GM13976 (cell line): Measurements from ENCODE around the gene RNF214.
"Not testable (repeated sequence)": the region's sequence is repeated elsewhere in the genome, so short reads cannot be mapped to it uniquely, and the experiment has no call there.

ENCODE experiments used
- DNase-seq: peaks from one replicate; pipeline ENCODE4 v3.0.0; 2012; ENCODE audit warnings: low spot score
- in situ Hi-C: fragments of 300-500 bp; cut with MboI; formaldehyde crosslinking; loops from one replicate; pipeline ENCODE4 v1.12.0; 2022; ENCODE audit warnings: low sequenced_read_pairs, mixed read lengths, inconsistent platforms; ENCODE audit not compliant: unreplicated experiment
- TF ChIP-seq, protein P1 (sequence below): IDR thresholded peaks from 2 replicates; pipeline ENCODE4 v1.5.1; 2012; ENCODE audit warnings: borderline replicate concordance, mild to moderate bottlenecking; ENCODE audit not compliant: insufficient read depth; ENCODE audit errors: extremely low read depth, missing control alignments, control extremely low read depth

The RNF214 gene

DNA sequence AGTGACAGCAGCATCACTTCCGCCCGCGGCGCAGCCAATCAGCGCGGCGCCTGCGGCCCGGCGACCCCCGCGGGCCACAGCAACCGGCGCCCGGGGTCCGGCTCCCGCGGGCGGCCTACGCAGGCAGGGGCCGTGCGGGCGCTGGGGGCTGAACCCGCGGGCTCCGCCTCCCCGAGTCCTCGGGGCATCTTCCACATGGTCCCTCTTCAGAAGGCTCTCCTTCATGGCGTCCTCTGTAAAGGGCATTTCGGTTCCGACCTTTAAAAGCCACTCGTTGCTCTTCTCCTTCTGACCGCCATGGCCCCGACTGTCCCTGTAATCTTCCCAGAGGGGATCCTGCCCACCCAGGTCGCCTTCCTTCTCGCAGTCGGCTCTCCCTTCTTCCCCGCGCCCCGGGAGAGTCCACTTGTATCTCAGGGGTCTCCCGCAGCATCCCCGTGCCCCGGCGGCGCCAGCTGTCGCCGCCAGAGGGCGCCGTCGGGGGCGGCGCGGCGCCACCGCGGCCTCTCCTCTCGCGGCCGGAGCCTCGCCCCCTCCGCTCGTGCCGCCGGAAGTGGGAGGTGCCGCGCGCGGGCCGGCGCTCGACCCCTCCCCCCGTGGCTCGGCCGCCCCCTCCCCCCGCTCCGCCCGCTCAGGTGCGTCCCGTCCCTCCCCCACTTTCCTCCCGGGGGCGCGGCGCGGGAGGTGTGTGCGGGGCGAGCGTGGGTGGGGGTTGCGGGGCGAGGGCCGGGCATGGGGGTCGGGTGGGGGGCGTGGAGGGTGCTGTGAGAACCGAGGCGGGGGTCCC, at the start of gene RNF214:
Gene RNF214, plus strand, starts transcription at position 580 of the 787 bp plus-strand sequence. CDS start 1,602 bp downstream, outside the sequence.
- TF ChIP-seq, protein P1, sequence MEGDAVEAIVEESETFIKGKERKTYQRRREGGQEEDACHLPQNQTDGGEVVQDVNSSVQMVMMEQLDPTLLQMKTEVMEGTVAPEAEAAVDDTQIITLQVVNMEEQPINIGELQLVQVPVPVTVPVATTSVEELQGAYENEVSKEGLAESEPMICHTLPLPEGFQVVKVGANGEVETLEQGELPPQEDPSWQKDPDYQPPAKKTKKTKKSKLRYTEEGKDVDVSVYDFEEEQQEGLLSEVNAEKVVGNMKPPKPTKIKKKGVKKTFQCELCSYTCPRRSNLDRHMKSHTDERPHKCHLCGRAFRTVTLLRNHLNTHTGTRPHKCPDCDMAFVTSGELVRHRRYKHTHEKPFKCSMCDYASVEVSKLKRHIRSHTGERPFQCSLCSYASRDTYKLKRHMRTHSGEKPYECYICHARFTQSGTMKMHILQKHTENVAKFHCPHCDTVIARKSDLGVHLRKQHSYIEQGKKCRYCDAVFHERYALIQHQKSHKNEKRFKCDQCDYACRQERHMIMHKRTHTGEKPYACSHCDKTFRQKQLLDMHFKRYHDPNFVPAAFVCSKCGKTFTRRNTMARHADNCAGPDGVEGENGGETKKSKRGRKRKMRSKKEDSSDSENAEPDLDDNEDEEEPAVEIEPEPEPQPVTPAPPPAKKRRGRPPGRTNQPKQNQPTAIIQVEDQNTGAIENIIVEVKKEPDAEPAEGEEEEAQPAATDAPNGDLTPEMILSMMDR, result peak; percentile 80
- DNase-seq, result peak; percentile 99
- in situ Hi-C loops, result no loop called here

DNA sequence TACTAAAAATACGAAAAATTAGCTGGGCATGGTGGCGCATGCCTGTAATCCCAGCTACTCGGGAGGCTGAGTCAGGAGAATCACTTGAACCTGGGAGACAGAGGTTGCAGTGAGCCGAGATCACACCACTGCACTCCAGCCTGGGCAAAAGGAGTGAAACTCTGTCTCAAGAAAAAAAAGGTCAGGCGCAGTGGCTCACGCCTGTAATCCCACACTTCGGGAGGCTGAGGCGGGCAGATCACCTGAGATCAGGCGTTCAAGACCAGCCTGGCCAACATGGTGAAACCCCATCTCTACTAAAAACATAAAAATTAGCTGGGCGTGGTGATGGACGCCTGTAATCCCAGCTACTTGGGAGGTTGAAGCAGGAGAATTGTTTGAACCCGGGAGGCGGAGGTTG, 49.3 kb upstream of the RNF214 start:
- DNase-seq, result not testable (repeated sequence)
- in situ Hi-C loops, result loop anchor here (5.0 kb wide), 1 partner anchor 44 kb away; no protein-coding TSS in a partner anchor

DNA sequence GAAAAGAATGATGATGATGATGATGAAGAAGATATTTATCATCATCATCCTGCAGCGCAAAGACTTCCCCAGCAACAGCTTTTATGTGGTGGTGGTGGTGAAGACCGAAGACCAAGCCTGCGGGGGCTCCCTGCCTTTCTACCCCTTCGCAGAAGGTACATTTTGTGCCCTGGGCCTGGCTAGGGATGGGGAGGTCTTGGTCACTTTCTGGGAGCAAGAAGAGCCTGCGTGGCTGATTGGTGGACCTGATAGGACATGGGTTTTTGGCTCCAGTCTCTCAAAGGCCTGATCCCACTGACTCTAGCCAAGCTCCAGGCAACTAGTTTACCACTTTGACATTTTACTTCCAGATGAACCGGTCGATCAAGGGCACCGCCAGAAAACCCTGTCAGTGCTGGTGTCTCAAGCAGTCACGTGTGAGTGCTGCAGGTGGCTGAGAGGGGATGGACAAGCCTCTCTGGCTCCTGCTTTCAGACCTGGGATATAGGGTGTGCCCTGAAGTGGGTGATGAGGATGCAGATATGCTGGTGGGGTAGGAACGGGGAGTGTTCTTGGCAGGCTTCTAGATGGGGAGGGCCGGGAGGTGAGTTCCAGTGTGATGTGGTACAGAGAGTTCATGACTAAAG, 48.6 kb upstream of the RNF214 start:
- TF ChIP-seq, protein P1, result no peak
- in situ Hi-C loops, result loop anchor here (5.0 kb wide), 1 partner anchor 43 kb away; no protein-coding TSS in a partner anchor
- DNase-seq, result no peak

DNA sequence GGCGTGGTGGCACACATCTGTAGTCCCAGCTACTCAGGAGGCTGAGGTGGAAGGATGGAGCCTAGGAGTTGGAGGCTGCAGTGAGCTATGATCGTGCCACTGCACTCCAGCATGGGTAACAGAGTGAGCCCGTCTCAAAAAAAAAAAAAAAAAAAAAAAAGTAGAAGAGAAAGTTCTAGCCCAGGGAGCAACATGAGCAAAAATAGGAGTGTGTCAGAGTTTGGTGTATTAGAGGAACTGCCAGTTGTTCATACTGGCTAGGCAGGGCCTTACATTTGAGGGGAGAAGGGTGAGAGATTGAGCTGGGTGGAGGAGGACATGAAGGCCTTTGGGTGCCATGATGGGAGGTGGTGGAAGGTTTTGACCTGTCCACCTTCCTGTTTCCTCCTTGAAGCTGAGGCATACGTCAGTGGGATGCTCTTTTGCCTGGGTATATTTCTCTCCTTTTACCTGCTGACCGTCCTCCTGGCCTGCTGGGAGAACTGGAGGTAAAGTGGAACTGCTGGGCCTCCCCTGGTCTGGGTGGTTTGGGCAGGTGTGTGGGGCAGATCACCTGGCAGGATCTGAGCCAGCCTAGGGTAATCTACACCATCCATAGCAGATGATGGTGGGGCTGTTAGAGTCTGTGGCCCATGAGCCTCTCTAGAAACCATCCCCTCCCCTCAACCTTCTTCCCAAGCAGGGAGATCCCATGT, 46.6 kb upstream of the RNF214 start:
- in situ Hi-C loops, result no loop called here
- peak; percentile 67 for DNase-seq
- TF ChIP-seq, protein P1, result no peak

DNA sequence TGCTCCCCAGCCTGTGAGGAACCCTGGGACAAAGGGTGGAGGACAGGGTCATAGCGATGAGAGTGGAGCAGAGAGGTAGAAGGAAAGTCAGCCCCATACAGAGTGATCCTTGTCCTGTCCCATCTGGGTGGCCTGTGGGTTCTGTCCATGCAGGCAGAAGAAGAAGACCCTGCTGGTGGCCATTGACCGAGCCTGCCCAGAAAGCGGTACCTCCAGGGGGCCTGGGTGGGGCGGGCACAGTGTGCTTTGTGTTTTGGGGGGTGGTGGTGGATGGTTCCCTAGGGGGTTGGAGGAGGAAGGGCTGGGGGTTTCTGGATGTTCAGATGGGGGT, 46.1 kb upstream of the RNF214 start:
- TF ChIP-seq, protein P1, result no peak
- DNase-seq, result no peak
- in situ Hi-C loops, result no loop called here

DNA sequence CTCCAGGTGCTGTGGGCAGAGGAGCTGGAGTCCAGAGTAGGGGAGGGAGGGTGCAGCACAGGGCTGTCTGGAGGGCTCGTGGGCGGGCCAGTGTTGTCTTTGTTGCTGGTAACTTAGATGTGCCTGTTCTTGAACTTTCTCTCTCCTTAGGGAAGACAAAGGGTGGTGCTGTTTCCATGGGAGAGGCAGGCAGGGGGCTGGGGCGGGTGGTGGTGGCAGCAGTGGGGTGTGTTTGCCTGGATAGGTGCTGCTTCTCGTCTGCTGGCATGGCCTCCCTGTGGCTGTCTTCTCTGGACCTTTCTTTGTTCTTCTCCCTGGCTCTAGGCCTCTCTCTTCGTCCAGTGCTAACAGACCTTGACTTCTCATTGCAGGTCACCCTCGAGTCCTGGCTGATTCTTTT, 45.5 kb upstream of the RNF214 start:
- DNase-seq, result no peak
- in situ Hi-C loops, result no loop called here
- TF ChIP-seq, protein P1, result no peak

DNA sequence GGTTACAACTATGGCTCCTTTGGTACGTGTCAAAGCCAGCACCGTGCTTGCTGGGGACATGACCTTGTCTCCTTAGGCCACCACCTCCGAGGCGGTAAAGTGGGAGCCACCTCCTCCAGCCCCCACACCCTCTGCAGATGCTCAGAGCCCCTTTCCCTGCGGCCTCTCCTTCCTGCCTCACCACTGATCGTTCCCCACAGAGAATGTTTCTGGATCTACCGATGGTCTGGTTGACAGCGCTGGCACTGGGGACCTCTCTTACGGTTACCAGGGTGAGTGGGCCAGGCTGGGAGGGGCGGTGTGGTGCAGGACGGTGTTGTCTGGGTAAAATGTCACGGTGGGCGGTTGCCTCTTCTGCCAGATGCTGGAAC, 45.1 kb upstream of the RNF214 start:
- in situ Hi-C loops, result no loop called here
- TF ChIP-seq, protein P1, result no peak
- DNase-seq, result no peak
